HEK293 (cell line): Measurements from ENCODE around the gene HMX1.

Experiments used
- CTCF ChIA-PET: fragments of 350-600 bp; formaldehyde crosslinking; extraction: SDS; loops from one replicate; lab custom pipeline; 2021; ENCODE audit warnings: antibody characterized with exemption; lab: Yijun Ruan, JAX
- POLR2A ChIA-PET: fragments of 300-600 bp; formaldehyde crosslinking; extraction: SDS; loops from one replicate; lab custom pipeline; 2020; ENCODE audit warnings: antibody characterized with exemption, inconsistent platforms; lab: Yijun Ruan, JAX
- H3K27ac ChIP-seq: fragments of 200-500 bp; sonication (Bioruptor generic); 2 replicates; pipeline ENCODE4 v1.5.1; 2014; ENCODE audit warnings: low read depth, low read length, control low read depth, inconsistent platforms; ENCODE audit errors: extremely low read depth
- H3K36me3 ChIP-seq, 2 experiments: fragments of 200-500 bp in 1 of 2; sonication (Bioruptor generic) in 1 of 2; 1 replicate in 1 of 2; 2 replicates in 1 of 2; pipeline ENCODE4 v1.5.1; 2014 to 2017; ENCODE audit warnings: inconsistent platforms in 2 of 2, low read length in 2 of 2; ENCODE audit not compliant: control insufficient read depth in 2 of 2, insufficient read depth in 1 of 2
- H3K4me1 ChIP-seq: fragments of 200-500 bp; sonication (Bioruptor generic); 2 replicates; pipeline ENCODE4 v1.5.1; 2014; ENCODE audit warnings: mild to moderate bottlenecking, low read length, inconsistent platforms; ENCODE audit not compliant: control insufficient read depth, insufficient read depth
- H3K4me3 ChIP-seq: 2 replicates; pipeline ENCODE4 v1.5.1; 2011; ENCODE audit warnings: low read depth, mild to moderate bottlenecking, control low read depth, low read length, moderate library complexity
- H3K9me3 ChIP-seq: fragments of 200-500 bp; sonication (Bioruptor generic); 2 replicates; pipeline ENCODE4 v1.5.1; 2014; ENCODE audit warnings: low read depth, low read length, inconsistent platforms; ENCODE audit not compliant: control insufficient read depth, insufficient read depth
- EGR2 ChIP-seq: fragments of 450-650 bp; formaldehyde crosslinking; IDR thresholded peaks from 2 replicates; pipeline ENCODE4 v1.5.1; 2016; ENCODE audit warnings: low read depth, missing biosample characterization, missing genetic modification characterization
- ELK4 ChIP-seq: IDR thresholded peaks from 2 replicates; pipeline ENCODE4 v1.6.1; 2011; ENCODE audit warnings: mild to moderate bottlenecking, low read depth, low read length, borderline replicate concordance
- GLI4 ChIP-seq: fragments of 450-650 bp; formaldehyde crosslinking; IDR thresholded peaks from 2 replicates; pipeline ENCODE4 v1.5.1; 2016; ENCODE audit warnings: missing biosample characterization, missing genetic modification characterization
- REST ChIP-seq: fragments of 450-650 bp; formaldehyde crosslinking; IDR thresholded peaks from 2 replicates; pipeline ENCODE4 v1.5.1; 2016; ENCODE audit warnings: missing biosample characterization, missing genetic modification characterization
- ZFHX2 ChIP-seq: fragments of 450-650 bp; formaldehyde crosslinking; conservative IDR thresholded peaks from 2 replicates; pipeline ENCODE4 v1.5.1; 2016; ENCODE audit warnings: missing biosample characterization, missing genetic modification characterization
- ZFP41 ChIP-seq: fragments of 450-650 bp; formaldehyde crosslinking; IDR thresholded peaks from 2 replicates; pipeline ENCODE4 v1.5.1; 2016; ENCODE audit warnings: missing biosample characterization, missing genetic modification characterization, borderline replicate concordance
- ZIC2 ChIP-seq: fragments of 450-650 bp; formaldehyde crosslinking; IDR thresholded peaks from 2 replicates; pipeline ENCODE4 v1.5.1; 2016; ENCODE audit warnings: missing biosample characterization, missing genetic modification characterization
- ZNF23 ChIP-seq: fragments of 450-650 bp; formaldehyde crosslinking; IDR thresholded peaks from 2 replicates; pipeline ENCODE4 v1.5.1; 2016; ENCODE audit warnings: missing biosample characterization, missing genetic modification characterization, borderline replicate concordance
- ZNF24 ChIP-seq: fragments of 450-650 bp; formaldehyde crosslinking; IDR thresholded peaks from 2 replicates; pipeline ENCODE4 v1.5.1; 2016; ENCODE audit warnings: missing biosample characterization, missing genetic modification characterization
- ZNF558 ChIP-seq: fragments of 450-650 bp; formaldehyde crosslinking; IDR thresholded peaks from 2 replicates; pipeline ENCODE4 v1.5.1; 2016; ENCODE audit warnings: missing biosample characterization, missing genetic modification characterization
- ZNF561 ChIP-seq: fragments of 450-650 bp; IDR thresholded peaks from 2 replicates; pipeline ENCODE4 v1.5.1; 2018; ENCODE audit warnings: missing biosample characterization, missing genetic modification characterization, borderline replicate concordance
- ZNF658 ChIP-seq: fragments of 450-650 bp; formaldehyde crosslinking; IDR thresholded peaks from 2 replicates; pipeline ENCODE4; 2016; ENCODE audit warnings: missing biosample characterization, missing genetic modification characterization
- ZNF701 ChIP-seq: fragments of 450-650 bp; formaldehyde crosslinking; IDR thresholded peaks from 2 replicates; pipeline ENCODE4 v1.5.1; 2016; ENCODE audit warnings: missing biosample characterization, missing genetic modification characterization
- ZNF777 ChIP-seq: fragments of 450-650 bp; formaldehyde crosslinking; IDR thresholded peaks from 2 replicates; pipeline ENCODE4 v1.5.1; 2017; ENCODE audit warnings: missing biosample characterization, missing genetic modification characterization, borderline replicate concordance
- TF ChIP-seq, protein P1 (sequence below): fragments of 450-650 bp; formaldehyde crosslinking; IDR thresholded peaks from 2 replicates; pipeline ENCODE4; 2016; ENCODE audit warnings: missing biosample characterization, missing genetic modification characterization

Gene HMX1

DNA sequence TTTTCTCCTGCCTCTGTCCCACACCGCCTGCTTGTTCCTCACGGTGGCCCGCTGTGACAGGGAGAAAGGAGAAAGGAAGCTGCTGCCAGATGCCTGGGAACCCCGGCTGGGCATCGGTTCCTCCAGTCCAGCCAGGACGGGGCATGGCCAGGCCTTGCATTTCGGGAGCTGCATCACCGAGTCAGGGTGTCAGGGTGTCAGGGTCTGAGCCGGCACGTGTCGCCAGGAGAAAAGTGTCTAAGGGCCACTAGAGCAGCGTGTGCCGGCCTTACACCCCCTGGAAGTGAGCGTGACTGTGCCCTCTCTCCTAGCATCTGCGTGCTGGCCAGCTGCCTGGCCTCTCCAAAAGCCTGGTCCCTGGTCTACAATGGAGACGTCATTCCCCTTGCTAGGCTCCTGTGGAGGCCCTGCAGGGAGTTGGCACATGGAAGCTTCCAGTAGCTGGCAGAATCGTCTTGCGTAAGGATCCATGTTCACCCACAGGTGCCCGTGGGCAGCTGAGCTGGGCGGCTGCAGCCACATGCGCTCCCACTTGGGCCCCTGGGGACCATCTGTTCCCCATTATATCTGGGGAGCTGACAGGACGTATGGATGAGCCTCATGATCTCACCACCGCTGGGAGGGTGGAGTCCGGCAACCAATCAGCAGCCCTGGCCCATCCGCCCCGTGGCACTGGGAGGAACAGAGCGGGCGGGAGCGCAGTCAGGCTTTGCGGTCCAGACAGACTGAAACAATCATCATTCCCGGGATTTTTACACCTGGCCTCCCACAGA, 39.9 kb upstream of the HMX1 start:
- ChIA-PET POLR2A (no interaction called here), CTCF (no interaction called here)
- peak; percentile 40; the same call in 1 of the 2 replicates for TF ChIP-seq EGR2 (tag by site-specific recombination)
- TF ChIP-seq ZIC2 (tag by site-specific recombination): peak; percentile 5
- no peak for TF ChIP-seq ZFP41 (tag by site-specific recombination)
- TF ChIP-seq ELK4: no peak
- TF ChIP-seq ZFHX2 (tag by site-specific recombination): peak; percentile 74
- no peak for TF ChIP-seq ZNF23 (tag by site-specific recombination)
- TF ChIP-seq ZNF24 (tag by site-specific recombination): no peak
- no peak for TF ChIP-seq ZNF658 (tag by site-specific recombination)
- TF ChIP-seq REST (tag by site-specific recombination): no peak
- no peak for TF ChIP-seq ZNF777 (tag by site-specific recombination)
- H3K27ac ChIP-seq: no peak overlapping the region
- no peaks in the 10 kb centered on the region for H3K4me1 ChIP-seq
- no peaks in the 10 kb centered on the region for H3K9me3 ChIP-seq
- no peak overlapping the region for H3K4me3 ChIP-seq
- no peaks in the 10 kb centered on the region for H3K36me3 ChIP-seq

- H3K36me3 ChIP-seq: no peaks in the 10 kb centered on the region
- TF ChIP-seq ZNF561 (no peak), ZIC2 (tag by site-specific recombination) (peak; percentile 46), ZNF558 (tag by site-specific recombination) (no peak), ZNF701 (tag by site-specific recombination) (no peak), GLI4 (tag by site-specific recombination) (no peak)
- TF ChIP-seq, protein P1, sequence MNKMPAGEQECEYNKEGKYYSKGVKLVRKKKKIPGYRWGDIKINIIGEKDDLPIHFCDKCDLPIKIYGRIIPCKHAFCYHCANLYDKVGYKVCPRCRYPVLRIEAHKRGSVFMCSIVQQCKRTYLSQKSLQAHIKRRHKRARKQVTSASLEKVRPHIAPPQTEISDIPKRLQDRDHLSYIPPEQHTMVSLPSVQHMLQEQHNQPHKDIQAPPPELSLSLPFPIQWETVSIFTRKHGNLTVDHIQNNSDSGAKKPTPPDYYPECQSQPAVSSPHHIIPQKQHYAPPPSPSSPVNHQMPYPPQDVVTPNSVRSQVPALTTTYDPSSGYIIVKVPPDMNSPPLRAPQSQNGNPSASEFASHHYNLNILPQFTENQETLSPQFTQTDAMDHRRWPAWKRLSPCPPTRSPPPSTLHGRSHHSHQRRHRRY (tag by site-specific recombination): no peak
- H3K4me3 ChIP-seq: no peak overlapping the region
- POLR2A ChIA-PET: no interaction called here
- H3K9me3 ChIP-seq: no peaks in the 10 kb centered on the region
- CTCF ChIA-PET: interaction anchor here (0.7 kb wide), 1 partner anchor 11 kb away, joined by 3 read pairs; no protein-coding TSS in a partner anchor
- no peak overlapping the region for H3K27ac ChIP-seq
- H3K4me1 ChIP-seq: no peaks in the 10 kb centered on the region
Measured at GRCh38 chr4:8910822-8911315, 39.2 kb upstream of the HMX1 start.
